HepG2 (cell line): Measurements from ENCODE around the gene RASA2.

Experiments
- ARNT ChIP-seq: fragments of 450-650 bp; IDR thresholded peaks from 2 replicates; pipeline ENCODE4 v1.6.1; 2017
- GTF2F1 ChIP-seq: fragments of 150-350 bp; IDR thresholded peaks from 2 replicates; pipeline ENCODE4 v1.6.1; 2014; ENCODE audit warnings: low read length
- HNRNPH1 ChIP-seq: fragments of 200-400 bp; formaldehyde crosslinking; optimal IDR thresholded peaks from 2 replicates; pipeline ENCODE3; 2017; ENCODE audit warnings: mild to moderate bottlenecking, low read depth, low read length
- PREB ChIP-seq: sonication (generic); formaldehyde crosslinking; IDR thresholded peaks from 2 replicates; pipeline ENCODE4 v1.4.0; 2020; ENCODE audit warnings: missing genetic modification reagents
- TAF1 ChIP-seq: sonication (generic); formaldehyde crosslinking; IDR thresholded peaks from 2 replicates; pipeline ENCODE4 v1.4.0; 2020; ENCODE audit warnings: missing genetic modification reagents
- TF ChIP-seq, protein P1 (sequence below): sonication (generic); formaldehyde crosslinking; IDR thresholded peaks from 2 replicates; pipeline ENCODE4 v1.4.0; 2020; ENCODE audit warnings: missing genetic modification reagents
- TF ChIP-seq, protein P2 (sequence below): sonication (generic); formaldehyde crosslinking; IDR thresholded peaks from 2 replicates; pipeline ENCODE4 v1.5.0; 2020; ENCODE audit warnings: mild to moderate bottlenecking, missing genetic modification reagents, moderate library complexity

DNA sequence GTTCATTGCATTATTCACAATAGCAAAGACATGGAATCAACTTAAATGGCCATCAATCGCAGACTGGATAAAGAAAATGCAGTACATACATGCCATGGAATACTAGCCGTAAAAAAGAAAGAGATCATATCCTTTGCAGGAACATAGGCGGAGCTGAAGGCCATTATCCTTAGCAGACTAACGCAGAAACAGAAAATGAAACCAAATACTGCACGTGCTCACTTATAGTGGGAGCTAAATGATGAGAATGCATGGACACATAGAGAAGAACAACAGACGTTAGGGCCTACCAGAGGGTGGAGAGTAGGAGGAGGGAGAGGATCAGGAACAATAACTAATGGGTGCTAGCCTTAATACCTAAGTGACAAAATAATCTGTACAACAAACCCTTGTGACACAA is 57.9 kb downstream of the RASA2 start:
- TF ChIP-seq, protein P1, sequence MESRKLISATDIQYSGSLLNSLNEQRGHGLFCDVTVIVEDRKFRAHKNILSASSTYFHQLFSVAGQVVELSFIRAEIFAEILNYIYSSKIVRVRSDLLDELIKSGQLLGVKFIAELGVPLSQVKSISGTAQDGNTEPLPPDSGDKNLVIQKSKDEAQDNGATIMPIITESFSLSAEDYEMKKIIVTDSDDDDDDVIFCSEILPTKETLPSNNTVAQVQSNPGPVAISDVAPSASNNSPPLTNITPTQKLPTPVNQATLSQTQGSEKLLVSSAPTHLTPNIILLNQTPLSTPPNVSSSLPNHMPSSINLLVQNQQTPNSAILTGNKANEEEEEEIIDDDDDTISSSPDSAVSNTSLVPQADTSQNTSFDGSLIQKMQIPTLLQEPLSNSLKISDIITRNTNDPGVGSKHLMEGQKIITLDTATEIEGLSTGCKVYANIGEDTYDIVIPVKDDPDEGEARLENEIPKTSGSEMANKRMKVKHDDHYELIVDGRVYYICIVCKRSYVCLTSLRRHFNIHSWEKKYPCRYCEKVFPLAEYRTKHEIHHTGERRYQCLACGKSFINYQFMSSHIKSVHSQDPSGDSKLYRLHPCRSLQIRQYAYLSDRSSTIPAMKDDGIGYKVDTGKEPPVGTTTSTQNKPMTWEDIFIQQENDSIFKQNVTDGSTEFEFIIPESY (CRISPR knock-in tag) = no peak
- TF ChIP-seq TAF1 (CRISPR knock-in tag) (no peak), GTF2F1 (no peak), HNRNPH1 (no peak), PREB (no peak), ARNT (no peak)
- TF ChIP-seq, protein P2, sequence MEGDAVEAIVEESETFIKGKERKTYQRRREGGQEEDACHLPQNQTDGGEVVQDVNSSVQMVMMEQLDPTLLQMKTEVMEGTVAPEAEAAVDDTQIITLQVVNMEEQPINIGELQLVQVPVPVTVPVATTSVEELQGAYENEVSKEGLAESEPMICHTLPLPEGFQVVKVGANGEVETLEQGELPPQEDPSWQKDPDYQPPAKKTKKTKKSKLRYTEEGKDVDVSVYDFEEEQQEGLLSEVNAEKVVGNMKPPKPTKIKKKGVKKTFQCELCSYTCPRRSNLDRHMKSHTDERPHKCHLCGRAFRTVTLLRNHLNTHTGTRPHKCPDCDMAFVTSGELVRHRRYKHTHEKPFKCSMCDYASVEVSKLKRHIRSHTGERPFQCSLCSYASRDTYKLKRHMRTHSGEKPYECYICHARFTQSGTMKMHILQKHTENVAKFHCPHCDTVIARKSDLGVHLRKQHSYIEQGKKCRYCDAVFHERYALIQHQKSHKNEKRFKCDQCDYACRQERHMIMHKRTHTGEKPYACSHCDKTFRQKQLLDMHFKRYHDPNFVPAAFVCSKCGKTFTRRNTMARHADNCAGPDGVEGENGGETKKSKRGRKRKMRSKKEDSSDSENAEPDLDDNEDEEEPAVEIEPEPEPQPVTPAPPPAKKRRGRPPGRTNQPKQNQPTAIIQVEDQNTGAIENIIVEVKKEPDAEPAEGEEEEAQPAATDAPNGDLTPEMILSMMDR (CRISPR knock-in tag) = no peak
